ENCODE measurements around the gene NUDT4. TPM values are rescaled to one million over a fixed set of nuclear protein-coding genes. Genes with fewer than 3 reads are reported as not detected.
A peak's percentile ranks its signal among the peaks of the same experiment; 100 is the strongest.
"Not testable (repeated sequence)": the region's sequence is repeated elsewhere in the genome, so short reads cannot be mapped to it uniquely, and the experiment has no call there.

Gene NUDT4
- total RNA-seq, 4 donors from 2014 or later: 16.0 to 33.8 (median 25.7) TPM

DNA sequence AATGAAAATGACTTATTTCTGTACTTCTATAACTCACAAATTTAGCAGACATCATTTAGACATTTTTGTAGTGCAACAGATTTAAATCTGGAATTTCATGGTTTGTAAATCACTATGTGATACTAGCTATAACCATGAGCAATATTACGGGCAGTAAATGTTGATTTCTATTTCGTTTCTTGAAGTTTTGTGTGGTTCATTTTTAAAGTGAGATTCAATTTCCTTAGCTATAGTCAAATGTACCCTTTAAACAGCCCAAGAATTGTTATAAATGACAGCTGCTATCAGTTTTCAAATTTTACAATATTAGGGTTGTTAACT is 30.2 kb downstream of the NUDT4 start:
- 85 to 93% methylated on average over 2 of the region's 2 CpGs for WGBS, 2 donors
- intact Hi-C loops (cut with DNase I): no loop called here

DNA sequence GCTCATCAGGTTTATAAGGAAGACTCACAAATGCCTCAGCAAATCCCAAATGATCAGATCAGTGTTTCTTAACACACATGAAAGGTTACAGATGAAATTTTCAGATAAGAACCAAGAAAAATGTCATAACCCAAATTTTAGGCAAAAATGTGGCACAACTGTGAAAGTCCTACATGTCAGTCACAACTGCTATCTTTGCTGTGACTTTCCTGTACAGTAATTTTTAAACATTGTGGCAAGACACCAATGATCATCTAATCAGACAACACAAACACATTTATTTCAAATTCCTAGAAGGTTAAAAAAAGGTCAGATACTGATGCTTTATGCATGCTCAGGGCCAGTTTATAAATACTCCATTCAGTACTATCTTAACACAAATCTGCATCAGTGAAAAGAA is 31.1 kb downstream of the NUDT4 start:
- Histone ChIP-seq H3K4me3 (no peak overlapping the region), H3K27me3 (no peaks in the 10 kb centered on the region), H3K27ac (no peak overlapping the region), H3K4me1 (peaks cover 8 to 30% (median 12%) of the 10 kb centered on the region in 3 donors), H3K36me3 (peaks cover 0 to 44% (median 6%) of the 10 kb centered on the region in 3 donors), H3K9me3 (no peaks in the 10 kb centered on the region)
- intact Hi-C loops (cut with DNase I): no loop called here
- TF ChIP-seq, protein P1, sequence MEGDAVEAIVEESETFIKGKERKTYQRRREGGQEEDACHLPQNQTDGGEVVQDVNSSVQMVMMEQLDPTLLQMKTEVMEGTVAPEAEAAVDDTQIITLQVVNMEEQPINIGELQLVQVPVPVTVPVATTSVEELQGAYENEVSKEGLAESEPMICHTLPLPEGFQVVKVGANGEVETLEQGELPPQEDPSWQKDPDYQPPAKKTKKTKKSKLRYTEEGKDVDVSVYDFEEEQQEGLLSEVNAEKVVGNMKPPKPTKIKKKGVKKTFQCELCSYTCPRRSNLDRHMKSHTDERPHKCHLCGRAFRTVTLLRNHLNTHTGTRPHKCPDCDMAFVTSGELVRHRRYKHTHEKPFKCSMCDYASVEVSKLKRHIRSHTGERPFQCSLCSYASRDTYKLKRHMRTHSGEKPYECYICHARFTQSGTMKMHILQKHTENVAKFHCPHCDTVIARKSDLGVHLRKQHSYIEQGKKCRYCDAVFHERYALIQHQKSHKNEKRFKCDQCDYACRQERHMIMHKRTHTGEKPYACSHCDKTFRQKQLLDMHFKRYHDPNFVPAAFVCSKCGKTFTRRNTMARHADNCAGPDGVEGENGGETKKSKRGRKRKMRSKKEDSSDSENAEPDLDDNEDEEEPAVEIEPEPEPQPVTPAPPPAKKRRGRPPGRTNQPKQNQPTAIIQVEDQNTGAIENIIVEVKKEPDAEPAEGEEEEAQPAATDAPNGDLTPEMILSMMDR (IDR thresholded peaks at IDR 0.05): no peak
- TF ChIP-seq POLR2A (IDR thresholded peaks at IDR 0.05): no peak
- no peak for DNase-seq

More for the DNA sequence above, 30.2 kb downstream of the NUDT4 start:
- Histone ChIP-seq H3K27ac (no peak overlapping the region), H3K4me3 (no peak overlapping the region), H3K27me3 (no peaks in the 10 kb centered on the region), H3K4me1 (peaks cover 1 to 21% (median 8%) of the 10 kb centered on the region in 3 donors), H3K36me3 (peaks cover 0 to 51% (median 6%) of the 10 kb centered on the region in 3 donors), H3K9me3 (no peaks in the 10 kb centered on the region)
- TF ChIP-seq POLR2A (IDR thresholded peaks at IDR 0.05): no peak
- TF ChIP-seq, protein P1 (IDR thresholded peaks at IDR 0.05): no peak
- no peak for DNase-seq

DNA sequence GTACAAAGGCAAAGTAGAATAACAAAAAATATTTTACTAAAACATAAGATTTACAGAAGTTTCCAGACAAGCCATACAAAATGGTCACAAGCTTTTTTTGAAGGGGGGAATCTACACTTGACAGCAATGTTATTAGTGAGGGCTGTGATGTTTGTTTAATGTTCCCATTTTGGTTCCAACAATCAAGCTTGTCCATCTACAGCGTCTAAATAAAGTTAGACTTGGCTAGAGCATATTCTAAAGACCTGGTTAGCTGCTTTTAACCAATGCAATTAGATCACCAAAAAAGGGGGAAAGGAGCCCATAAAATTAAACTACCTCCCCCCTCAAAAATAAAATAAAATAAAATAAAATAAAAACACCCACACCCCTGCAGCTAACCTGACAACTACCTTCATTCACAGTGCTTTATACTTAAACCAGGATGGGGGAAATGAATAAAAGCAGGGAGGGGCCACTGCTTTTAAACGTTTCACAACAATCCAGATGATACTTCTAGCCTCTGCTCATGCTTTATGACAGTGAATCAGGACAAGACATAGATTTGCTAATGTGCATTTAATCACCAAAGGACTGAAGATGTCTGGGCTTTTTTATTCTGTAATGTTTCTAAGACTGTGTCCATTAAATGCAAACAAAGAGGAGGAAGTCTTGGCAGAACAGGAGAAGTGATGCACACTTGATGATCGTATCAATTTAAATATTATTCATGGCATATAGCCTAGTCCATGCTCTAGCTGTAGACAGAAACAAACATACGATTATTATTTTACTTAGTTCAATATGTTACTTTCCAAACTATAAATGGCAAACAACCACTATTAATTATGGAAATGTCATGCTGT is 31.8 kb downstream of the NUDT4 start:
- intact Hi-C loops (cut with DNase I); H3K4me3 ChIP-seq; H3K27me3 ChIP-seq; DNase-seq; H3K27ac ChIP-seq; H3K9me3 ChIP-seq: not testable (repeated sequence)
- WGBS, 2 donors: 40 to 48% methylated on average over 4 of the region's 4 CpGs
- Histone ChIP-seq H3K36me3 (peaks cover 0 to 44% (median 6%) of the 10 kb centered on the region in 3 donors), H3K4me1 (peaks cover 8 to 38% (median 12%) of the 10 kb centered on the region in 3 donors)

DNA sequence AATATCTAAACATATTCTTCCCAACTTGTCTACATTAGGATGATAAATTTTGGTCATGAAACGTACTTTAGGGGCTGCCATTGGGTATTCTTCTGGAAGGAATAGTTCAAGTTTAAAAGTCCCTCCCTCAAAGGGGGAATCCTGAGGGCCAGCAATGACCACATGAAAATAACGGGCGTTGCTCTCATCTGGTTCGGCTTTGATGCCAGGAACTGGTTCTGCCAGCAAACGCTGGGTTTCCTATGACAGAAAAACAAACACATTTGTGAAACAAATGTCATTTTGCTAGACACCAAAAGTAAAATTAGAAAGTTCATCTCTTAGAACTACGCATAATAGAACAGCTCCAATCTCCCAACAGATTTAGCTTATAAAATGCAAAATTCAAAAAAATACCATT is 33.3 kb downstream of the NUDT4 start:
- H3K4me3 ChIP-seq; intact Hi-C loops (cut with DNase I); H3K27me3 ChIP-seq; H3K9me3 ChIP-seq; DNase-seq: not testable (repeated sequence)
- H3K36me3 ChIP-seq: peaks cover 0 to 44% (median 6%) of the 10 kb centered on the region in 3 donors
- 52 to 60% methylated on average over 6 of the region's 6 CpGs for WGBS, 2 donors
- peak overlapping the region in 1 of 4 donors; percentile 10 for H3K27ac ChIP-seq
- peaks cover 8 to 53% (median 12%) of the 10 kb centered on the region in 3 donors for H3K4me1 ChIP-seq

DNA sequence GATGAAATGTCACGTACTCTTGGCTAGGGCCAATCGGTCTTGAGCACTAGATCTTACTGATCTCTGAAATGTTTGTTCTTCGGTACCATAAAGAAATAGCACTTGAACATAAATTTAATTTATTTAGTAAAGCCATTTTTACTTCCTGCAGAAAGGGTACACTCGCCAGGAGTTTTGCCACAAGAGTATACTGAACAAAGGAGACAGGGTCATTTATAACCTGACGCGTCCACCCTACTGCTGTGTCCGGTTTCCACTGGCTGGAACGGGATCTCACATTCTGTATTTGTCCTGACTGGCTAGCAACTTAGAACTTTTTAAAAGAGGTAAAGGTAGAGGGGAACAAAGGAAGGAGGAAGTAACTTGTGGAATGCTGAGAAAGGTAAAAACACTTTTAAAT is 34.7 kb downstream of the NUDT4 start:
- H3K4me1 ChIP-seq: peaks cover 8 to 57% (median 12%) of the 10 kb centered on the region in 3 donors
- intact Hi-C loops (cut with DNase I); H3K4me3 ChIP-seq; H3K9me3 ChIP-seq; DNase-seq; H3K27me3 ChIP-seq: not testable (repeated sequence)
- H3K36me3 ChIP-seq: peaks cover 0 to 35% (median 6%) of the 10 kb centered on the region in 3 donors
- peak overlapping the region in 3 of 4 donors; percentile 4 to 47 (median 18) for H3K27ac ChIP-seq
- WGBS, 2 donors: 51 to 54% methylated on average over 7 to 8 of the region's 8 CpGs

DNA sequence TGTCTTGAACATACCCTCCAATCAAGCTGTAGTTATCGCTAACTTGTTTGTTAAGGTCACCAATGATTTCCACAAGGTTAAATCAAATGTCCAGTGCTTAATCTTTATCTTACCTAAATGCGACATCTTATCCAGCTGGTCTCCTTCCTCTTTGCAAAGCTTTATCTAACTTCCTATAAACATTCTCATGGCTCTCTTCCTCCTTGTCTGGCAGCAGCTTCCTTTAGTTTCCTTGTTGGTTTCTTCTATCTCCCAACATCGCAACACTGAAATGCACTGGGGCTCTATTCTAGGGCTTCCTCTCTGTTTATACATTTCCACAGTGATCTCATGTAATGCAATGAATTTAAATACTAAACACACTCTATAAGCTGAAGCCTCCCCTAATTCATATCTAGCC is 35.3 kb downstream of the NUDT4 start:
- H3K4me1 ChIP-seq: peaks cover 8 to 57% (median 12%) of the 10 kb centered on the region in 3 donors
- DNase-seq: no peak
- H3K36me3 ChIP-seq: peaks cover 0 to 28% (median 6%) of the 10 kb centered on the region in 3 donors
- no peak for TF ChIP-seq POLR2A (IDR thresholded peaks at IDR 0.05)
- TF ChIP-seq, protein P1 (IDR thresholded peaks at IDR 0.05): no peak
- WGBS, 2 donors: 41 to 48% methylated on average over 3 of the region's 3 CpGs
- peak overlapping the region; percentile 2 to 47 (median 26) for H3K27ac ChIP-seq
- H3K27me3 ChIP-seq: no peaks in the 10 kb centered on the region
- intact Hi-C loops (cut with DNase I): no loop called here
- no peaks in the 10 kb centered on the region for H3K9me3 ChIP-seq
- H3K4me3 ChIP-seq: no peak overlapping the region

Data from esophagus squamous epithelium (tissue), 5 donors.